Lower lobe of right lung (tissue), 2 donors: ENCODE results near the gene TMEM184B. TPM values are rescaled to one million over a fixed set of nuclear protein-coding genes. Genes with fewer than 3 reads are reported as not detected.
A peak's percentile ranks its signal among the peaks of the same experiment; 100 is the strongest.

Experiments used
- ATAC-seq, 2 donors: fragments of 200-7000 bp; cut with Tn5 transposase; one replicate each; pipeline ENCODE4 v1.9.1; 2020 to 2022; ENCODE audit warnings: mild to moderate bottlenecking in 2 of 2, moderate library complexity in 2 of 2
- DNase-seq: peaks from one replicate; pipeline ENCODE4 v3.0.0-alpha.2; 2020
- H3K27ac ChIP-seq: fragments of 200-600 bp; one replicate; pipeline ENCODE4 v1.8.0; 2022
- H3K27me3 ChIP-seq: fragments of 200-600 bp; one replicate; pipeline ENCODE4 v1.8.0; 2022; ENCODE audit warnings: low read depth
- H3K36me3 ChIP-seq: fragments of 200-600 bp; one replicate; pipeline ENCODE4 v1.8.0; 2022; ENCODE audit warnings: mild to moderate bottlenecking
- H3K4me1 ChIP-seq: fragments of 200-600 bp; one replicate; pipeline ENCODE4 v1.8.0; 2022
- H3K4me3 ChIP-seq: fragments of 200-600 bp; one replicate; pipeline ENCODE4 v1.8.0; 2022; ENCODE audit warnings: mild to moderate bottlenecking
- H3K9me3 ChIP-seq: fragments of 200-600 bp; one replicate; pipeline ENCODE4 v1.8.0; 2022
- intact Hi-C: fragments of 100-400 bp; cut with DNase I; formaldehyde crosslinking; loops from one replicate; pipeline ENCODE4 v1.11.0; 2022
- total RNA-seq: library from RNA; stranded (reverse); fragmentation: NEBNext Ultra II Directional; extraction: Animal tissue kit (Norgen Biotek cat#: 25700); gene quantifications from one replicate; pipeline ENCODE4 v1.2.1, GENCODE V29; 2021
- TF ChIP-seq, protein P1 (sequence below): fragments of 200-600 bp; IDR thresholded peaks from one replicate; pipeline ENCODE4 v1.8.0; 2022; ENCODE audit warnings: antibody characterized with exemption, mild to moderate bottlenecking
- donor health status: DM: no; HTN: yes; CAD: no; lungs with severe emphysema.

Gene TMEM184B
- total RNA-seq, 1 donor from 2014 or later: 77.7 TPM

DNA sequence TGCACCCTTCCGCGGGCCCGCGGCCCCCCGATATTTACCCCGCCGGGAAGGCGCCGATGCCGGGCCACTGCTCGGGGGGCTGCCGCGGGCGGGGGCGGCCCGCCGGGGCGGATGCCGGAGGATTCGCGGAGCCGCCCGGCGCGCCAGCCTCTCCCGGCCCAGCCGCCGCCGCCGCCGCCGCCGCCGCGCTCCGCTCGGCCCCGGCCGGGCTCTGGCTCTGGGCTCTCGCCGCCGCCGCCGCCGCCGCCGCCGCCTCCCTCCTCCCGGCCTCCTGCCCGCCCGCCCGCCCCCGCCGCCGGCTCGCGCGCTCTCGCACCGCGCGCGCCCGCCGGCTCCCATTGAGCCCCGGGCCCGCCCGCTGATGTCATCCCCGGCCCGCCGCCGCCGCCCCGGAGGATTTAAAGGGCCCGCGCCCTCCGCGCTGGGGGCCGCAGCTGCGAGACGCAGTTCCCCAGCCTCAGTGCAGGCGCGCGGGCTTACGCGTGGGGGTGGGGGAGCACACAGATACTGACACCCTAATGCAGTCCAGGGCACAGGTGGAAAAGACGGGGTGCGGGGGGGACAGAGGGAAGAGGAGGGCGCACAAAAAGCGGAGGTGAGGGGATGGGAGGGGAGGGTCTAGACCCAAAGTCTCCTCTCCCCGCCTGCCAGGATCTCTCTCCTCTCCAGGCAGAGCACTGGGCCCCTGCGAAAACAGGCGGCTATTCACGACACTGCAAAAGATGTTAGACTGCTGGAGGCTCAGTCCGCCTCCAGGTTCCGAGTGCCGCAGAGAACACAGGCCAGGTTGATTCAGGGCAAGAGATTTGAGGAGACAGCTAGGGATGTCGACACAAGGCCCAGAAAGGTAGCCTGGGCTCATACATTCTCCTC is 44.5 kb upstream of the TMEM184B start, which contains the start of gene CSNK1E:
CSNK1E (minus strand) TSS at position 312 of the 873 bp plus-strand sequence. CDS start 3,276 bp downstream, outside the sequence.
- H3K27ac ChIP-seq: peak within 1 kb of the TSS; percentile 96
- H3K27me3 ChIP-seq: no peaks in the 10 kb centered on the region
- H3K4me3 ChIP-seq: peak within 1 kb of the TSS; percentile 69
- TF ChIP-seq, protein P1, sequence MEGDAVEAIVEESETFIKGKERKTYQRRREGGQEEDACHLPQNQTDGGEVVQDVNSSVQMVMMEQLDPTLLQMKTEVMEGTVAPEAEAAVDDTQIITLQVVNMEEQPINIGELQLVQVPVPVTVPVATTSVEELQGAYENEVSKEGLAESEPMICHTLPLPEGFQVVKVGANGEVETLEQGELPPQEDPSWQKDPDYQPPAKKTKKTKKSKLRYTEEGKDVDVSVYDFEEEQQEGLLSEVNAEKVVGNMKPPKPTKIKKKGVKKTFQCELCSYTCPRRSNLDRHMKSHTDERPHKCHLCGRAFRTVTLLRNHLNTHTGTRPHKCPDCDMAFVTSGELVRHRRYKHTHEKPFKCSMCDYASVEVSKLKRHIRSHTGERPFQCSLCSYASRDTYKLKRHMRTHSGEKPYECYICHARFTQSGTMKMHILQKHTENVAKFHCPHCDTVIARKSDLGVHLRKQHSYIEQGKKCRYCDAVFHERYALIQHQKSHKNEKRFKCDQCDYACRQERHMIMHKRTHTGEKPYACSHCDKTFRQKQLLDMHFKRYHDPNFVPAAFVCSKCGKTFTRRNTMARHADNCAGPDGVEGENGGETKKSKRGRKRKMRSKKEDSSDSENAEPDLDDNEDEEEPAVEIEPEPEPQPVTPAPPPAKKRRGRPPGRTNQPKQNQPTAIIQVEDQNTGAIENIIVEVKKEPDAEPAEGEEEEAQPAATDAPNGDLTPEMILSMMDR: no peak
- ATAC-seq (peak; percentile 81 to 84), DNase-seq (peak; percentile 87)
- H3K4me1 ChIP-seq: peaks cover 50% of the 10 kb centered on the region
- H3K36me3 ChIP-seq: peaks cover 16% of the 10 kb centered on the region
- intact Hi-C loops: no loop called here
- H3K9me3 ChIP-seq: no peaks in the 10 kb centered on the region

DNA sequence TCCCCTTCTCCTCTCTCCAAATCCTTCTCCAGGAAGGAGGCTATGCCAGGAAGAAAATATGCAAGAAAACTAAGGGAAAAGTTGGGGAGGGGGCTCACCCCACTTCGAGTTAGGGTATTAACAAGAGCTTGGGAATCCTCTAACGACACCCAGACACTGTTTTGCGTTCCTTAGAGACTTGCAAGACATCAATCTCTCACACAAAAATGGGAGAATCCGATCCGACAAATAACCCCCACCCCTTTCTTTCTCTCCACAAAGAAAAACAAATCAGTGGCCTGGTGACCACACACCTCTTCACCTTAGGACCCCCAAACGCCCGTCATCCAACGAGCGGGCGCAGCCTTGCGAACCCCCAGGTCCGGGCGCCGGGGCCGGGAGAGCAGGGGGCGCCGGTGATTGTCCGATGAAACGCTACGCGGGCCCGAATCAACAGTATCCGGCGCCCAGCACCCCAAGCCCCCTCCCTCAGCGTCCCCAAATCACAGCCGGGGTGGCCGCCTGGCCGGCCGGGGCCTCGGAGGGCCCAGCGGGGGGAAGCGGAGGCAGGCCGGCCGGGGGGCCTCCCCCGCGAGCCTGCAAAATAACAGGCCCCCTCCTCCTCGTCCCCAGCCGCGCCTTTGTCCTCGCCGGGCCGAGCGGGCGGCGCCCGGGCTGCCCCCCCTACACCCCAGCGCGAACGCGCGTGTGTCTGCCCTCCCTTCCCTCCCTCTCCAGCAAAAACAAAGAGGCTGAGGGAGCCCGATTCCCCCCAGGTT is 43.7 kb upstream of the TMEM184B start:
- DNase-seq: peak; percentile 77
- Histone ChIP-seq H3K4me3 (peak overlapping the region; percentile 69), H3K9me3 (no peaks in the 10 kb centered on the region), H3K4me1 (peaks cover 58% of the 10 kb centered on the region), H3K27ac (peak overlapping the region; percentile 96), H3K27me3 (no peaks in the 10 kb centered on the region), H3K36me3 (peaks cover 21% of the 10 kb centered on the region)
- TF ChIP-seq, protein P1: no peak
- intact Hi-C loops: no loop called here
- ATAC-seq: peak; percentile 67 to 70

DNA sequence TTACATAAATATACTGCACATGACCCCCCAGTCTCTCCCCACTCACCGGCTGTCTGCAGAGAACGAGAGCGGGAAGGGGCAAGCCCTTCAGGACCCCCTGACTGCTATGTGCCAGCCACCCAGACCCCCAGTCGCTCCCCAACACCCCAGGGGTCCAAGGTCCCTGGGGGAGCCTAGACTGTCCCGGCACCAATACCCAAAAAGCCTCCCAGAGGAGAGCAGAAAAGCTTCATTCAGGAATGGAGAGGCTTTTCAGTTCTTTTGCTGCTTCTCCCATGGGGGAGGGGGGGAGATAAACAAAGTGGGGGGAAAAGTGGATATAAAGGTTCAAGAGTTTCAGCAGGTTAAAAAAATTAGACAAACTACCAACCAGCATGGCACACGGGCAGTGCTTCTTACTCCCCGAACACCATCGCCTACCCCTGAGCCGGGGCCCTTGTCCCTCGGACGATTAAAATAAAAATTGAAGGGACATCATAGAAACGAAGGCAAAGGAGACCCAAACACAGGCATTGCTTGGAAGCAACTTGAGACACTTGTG is 43.1 kb upstream of the TMEM184B start:
- Histone ChIP-seq H3K4me3 (peak overlapping the region; percentile 69), H3K9me3 (no peaks in the 10 kb centered on the region), H3K4me1 (peaks cover 64% of the 10 kb centered on the region), H3K27me3 (no peaks in the 10 kb centered on the region), H3K27ac (peak overlapping the region; percentile 96), H3K36me3 (peaks cover 26% of the 10 kb centered on the region)
- DNase-seq (no peak), ATAC-seq (no peak)
- intact Hi-C loops: no loop called here
- TF ChIP-seq, protein P1: no peak

DNA sequence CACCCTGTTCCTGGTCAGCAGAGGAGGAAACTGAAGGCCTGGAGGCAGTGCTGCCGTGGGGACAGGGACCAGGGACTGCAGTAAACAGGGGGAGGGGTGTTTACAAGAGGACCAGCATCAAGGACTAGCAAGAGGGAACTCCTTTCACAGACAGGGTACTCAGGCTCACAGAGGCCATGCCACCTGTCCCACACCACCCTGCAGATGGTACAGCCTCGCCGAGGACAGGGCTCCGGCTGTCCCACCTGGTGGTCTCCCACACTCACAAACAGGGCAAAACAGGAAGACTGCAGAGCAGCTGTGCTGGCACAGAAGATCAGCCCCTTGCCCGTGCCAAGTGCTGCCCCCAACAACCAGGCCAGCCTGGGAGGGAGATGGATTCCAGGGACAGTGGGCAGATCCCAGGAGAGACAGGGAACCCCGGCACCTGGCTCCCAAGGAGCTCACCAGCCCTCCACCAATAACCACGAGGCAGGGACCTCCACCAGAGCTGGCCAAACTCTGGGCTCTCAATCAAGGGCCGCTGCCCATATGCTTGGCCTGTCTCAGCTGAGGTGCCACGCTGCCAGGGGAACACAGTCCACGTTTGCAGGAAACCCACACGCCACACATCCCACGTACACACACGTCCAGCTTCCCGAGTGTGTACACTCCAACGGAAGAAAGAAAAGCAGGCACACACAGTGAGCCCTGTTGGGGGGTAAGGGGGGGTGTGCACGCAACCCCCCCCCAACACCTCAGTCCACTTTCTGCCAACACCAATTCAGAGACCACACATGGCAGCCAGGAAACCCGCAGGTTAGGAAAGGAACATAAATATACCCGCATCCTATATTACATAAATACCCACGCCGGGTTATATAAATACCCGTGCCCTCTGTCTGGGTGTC is 42.4 kb upstream of the TMEM184B start:
- Histone ChIP-seq H3K4me1 (peaks cover 71% of the 10 kb centered on the region), H3K4me3 (peak overlapping the region; percentile 69), H3K36me3 (peaks cover 26% of the 10 kb centered on the region), H3K27ac (peak overlapping the region; percentile 96), H3K9me3 (no peaks in the 10 kb centered on the region), H3K27me3 (no peaks in the 10 kb centered on the region)
- TF ChIP-seq, protein P1: no peak
- DNase-seq (no peak), ATAC-seq (no peak)
- intact Hi-C loops: no loop called here
